GM12872 (cell line): ENCODE data around the gene AMN.

ENCODE experiments used
- TF ChIP-seq, protein P1 (sequence below): IDR thresholded peaks from 3 replicates; pipeline ENCODE4 v1.5.1; 2011; ENCODE audit warnings: low read depth, mild to moderate bottlenecking, low read length, moderate library complexity; ENCODE audit not compliant: insufficient read depth

The AMN gene

DNA sequence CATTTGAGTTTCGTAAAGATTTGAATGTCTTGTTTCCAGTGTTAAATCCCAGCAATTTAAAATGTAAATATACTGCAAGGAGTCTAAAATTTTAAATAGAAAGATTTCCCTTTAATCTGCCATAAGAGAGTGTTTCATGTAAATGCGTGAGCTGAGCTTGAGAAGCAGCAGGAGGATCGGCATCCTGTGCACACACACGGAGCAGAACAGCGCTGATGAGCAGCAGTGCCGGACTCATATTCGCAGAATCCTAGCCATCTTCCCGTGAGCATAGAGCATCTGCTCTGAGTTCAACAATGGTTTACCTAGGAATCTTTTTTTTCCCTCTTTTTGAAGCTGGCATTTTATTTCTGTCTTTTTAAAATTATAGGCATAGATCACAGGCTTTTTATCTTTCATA, 29.8 kb upstream of the AMN start:
- TF ChIP-seq, protein P1, sequence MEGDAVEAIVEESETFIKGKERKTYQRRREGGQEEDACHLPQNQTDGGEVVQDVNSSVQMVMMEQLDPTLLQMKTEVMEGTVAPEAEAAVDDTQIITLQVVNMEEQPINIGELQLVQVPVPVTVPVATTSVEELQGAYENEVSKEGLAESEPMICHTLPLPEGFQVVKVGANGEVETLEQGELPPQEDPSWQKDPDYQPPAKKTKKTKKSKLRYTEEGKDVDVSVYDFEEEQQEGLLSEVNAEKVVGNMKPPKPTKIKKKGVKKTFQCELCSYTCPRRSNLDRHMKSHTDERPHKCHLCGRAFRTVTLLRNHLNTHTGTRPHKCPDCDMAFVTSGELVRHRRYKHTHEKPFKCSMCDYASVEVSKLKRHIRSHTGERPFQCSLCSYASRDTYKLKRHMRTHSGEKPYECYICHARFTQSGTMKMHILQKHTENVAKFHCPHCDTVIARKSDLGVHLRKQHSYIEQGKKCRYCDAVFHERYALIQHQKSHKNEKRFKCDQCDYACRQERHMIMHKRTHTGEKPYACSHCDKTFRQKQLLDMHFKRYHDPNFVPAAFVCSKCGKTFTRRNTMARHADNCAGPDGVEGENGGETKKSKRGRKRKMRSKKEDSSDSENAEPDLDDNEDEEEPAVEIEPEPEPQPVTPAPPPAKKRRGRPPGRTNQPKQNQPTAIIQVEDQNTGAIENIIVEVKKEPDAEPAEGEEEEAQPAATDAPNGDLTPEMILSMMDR, result no peak

DNA sequence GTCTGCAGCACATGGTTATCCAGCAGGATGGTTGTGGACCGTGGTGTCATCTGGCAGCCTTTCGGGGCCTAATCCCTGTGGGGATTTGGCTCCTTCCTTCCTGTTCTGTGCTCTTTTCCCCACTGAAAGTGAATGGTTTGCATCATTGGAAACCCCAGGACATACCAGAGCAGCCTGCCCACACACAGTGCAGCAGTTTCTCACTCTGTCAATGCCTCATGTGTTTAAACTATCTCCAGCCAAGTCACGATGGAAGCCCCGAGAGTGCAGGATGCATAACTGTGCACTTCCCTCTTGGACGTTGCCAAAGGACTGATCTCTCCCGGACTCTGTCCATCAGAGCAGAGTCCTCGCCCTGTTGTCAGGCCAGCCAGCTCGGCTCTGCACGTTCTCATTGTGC, 29.0 kb upstream of the AMN start:
- TF ChIP-seq, protein P1, result no peak

DNA sequence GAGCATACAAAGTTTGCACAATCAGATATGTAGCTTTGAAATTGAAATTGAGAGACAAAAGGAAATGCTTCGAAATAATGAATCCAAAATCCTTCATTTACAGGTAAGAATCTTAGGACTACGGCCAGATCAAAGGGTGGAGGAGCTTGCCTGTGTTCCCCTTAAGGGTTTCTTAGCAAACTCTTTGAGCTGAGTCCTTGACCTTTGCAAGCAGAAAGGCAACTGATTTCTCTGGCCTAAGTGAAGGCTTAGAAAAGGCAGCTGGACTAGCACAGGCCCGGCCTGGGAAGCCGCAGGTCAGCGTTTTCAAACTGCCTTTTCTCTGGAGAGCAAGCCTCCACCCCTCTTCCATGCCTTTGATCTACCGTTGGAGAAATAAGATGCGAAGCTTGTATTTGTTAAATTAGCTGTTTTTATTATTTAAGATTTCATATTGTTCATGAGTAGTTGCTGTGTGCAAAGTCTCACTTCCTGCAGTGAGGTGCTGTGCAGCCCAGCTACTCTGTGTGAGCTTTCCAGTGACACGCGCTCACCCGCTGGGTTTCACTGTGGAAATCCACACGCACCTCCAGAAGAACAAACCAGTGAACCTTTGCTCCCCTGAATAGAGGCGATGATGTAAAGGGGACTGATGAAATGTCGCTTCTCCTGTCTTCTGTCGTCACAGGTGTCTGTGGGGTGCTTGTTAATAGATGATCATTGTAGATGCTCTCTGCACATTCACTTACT, 25.0 kb upstream of the AMN start:
- TF ChIP-seq, protein P1, result no peak

DNA sequence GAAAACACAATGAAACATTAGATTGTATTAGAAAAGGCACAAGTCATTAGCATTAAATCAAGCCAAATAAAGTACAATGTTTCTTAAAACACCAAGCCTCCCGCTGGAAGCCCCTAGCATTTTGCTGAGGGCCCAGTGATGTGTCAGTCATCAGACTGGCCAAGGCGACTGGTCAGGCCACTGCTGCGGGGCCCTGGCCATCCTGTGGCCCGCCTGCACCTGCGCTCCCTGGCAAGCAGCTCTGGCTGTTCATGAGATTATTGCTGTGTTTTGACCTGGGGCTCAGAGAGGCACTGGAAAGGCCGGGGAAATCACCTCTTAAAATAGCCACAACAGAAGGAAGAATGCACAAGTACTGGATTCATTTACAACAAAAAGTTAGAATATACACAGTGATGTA, 24.2 kb upstream of the AMN start:
- TF ChIP-seq, protein P1, result no peak

DNA sequence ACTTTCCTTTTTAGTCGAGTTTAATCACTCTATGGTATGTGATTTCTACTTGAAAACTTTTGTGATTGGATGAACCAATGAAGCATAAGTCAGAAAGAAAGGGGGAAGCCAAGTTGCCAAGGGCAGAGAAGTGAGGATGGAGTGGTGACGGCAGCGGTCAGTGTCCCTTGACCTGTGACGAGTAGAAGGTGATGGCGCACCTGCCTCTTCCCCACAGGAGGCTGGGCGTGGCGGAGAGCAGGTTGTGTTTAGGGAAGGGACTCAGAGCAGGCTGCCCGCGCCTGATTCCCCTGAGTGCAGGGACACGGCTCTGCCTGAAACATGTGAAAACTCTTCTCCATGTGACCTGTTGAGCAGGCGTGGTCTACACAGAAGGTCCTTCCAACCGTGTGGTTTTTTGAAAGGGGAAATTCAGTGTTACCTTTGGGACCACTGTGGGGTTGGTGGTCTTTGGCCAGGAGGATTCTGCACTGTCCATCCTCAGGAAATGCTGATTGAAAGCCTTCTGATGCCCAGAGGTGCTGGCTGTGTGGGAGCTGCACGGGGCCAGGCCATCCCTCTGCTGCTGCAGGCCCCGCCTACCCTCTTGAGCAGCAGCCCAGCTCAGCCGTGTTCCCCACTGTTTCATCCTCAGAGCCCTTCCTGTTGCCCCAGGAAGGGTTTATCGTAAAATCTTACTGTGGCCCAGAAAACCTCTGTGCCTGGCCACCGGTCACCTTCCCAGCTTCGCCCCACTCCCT, 23.5 kb upstream of the AMN start:
- TF ChIP-seq, protein P1, result no peak

DNA sequence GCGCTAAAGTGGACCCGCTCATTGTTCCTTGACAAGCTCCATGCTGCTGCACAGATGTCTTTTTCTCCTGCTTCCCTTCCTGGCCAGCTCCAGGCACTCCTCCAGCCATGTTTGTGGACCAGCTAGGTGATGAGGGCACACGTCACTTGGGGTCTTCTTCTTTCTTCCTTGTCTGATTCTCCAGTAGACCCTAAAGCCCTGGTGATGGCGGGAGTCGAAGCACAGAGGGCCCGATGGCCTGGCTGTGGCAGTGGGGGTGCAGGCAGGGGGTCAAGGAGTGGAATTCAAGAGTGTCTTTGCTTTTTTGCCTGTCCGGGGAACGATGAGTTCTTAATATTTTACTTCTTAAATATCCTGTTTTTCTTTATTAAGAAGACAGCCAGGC, 23.0 kb upstream of the AMN start:
- TF ChIP-seq, protein P1, result no peak

DNA sequence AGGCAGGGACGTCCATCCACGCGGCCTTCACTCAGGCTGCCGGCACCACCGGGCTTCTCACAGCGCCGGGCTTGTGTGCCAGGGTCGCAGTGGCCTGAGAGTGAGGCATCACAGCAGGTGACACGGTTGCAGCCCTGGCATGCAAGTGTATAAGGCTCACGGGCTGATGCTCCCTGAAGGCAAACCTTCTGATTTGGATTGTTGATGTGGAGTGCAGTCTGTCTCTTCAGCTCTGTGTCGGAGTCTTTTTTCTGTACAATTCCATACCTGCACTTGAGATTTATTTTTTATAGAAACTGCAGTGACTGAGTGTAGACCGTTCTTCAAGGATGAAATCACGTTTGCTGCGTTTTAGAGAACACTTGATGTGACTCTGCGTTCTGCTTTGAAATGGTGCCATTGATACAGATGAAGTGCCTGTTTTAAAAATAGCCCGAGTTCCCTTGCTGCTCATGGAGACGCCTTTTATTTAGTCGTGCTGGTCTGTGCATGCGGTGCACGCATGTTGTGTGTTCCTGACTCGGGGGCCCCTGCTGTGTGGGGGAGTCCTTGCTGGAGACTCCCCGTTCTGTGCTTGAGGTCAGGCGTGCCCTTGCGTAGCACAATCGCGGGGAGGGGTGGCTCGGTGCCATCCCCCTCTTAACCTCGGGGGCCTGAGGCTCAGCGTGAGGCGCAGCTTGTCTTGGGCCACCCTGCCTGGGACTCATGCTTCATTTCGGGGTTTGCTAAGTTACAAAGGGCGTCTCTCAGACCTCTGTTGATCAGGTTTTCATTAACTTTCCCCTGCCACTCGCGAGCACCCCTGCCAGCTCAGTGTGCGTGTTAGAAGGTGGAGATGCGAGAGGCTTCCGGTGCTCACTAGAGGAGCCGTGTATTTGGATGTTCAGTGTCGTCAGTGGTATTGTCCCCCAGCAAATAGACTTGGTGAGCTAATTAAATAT, 21.6 kb upstream of the AMN start:
- TF ChIP-seq, protein P1, result no peak
